HAP-1 (cell line): Measurements from ENCODE around the gene PCDHGA1.
"Not testable (repeated sequence)": the region's sequence is repeated elsewhere in the genome, so short reads cannot be mapped to it uniquely, and the experiment has no call there.

Source experiments
- DNase-seq, 2 experiments: peaks; one replicate each; pipeline ENCODE4 v3.0.0-alpha.2; 2016 to 2020; ENCODE audit warnings: low spot score in 2 of 2
- H3K27me3 ChIP-seq: fragments of 250-450 bp; sonication (Bioruptor Pico); 2 replicates; pipeline ENCODE4 v1.5.1; 2020; ENCODE audit warnings: low read depth, mild to moderate bottlenecking, moderate library complexity
- H3K36me3 ChIP-seq: fragments of 250-450 bp; sonication (Bioruptor Pico); replicated peaks from 2 replicates; pipeline ENCODE4 v1.5.1; 2020; ENCODE audit warnings: mild to moderate bottlenecking
- H3K4me1 ChIP-seq: fragments of 250-450 bp; sonication (Bioruptor Pico); 2 replicates; pipeline ENCODE4 v1.5.1; 2020; ENCODE audit warnings: mild to moderate bottlenecking
- H3K4me3 ChIP-seq: fragments of 250-450 bp; sonication (Bioruptor Pico); 2 replicates; pipeline ENCODE4 v1.5.1; 2020; ENCODE audit warnings: mild to moderate bottlenecking, moderate library complexity
- H3K9me3 ChIP-seq: fragments of 250-450 bp; sonication (Bioruptor Pico); 2 replicates; pipeline ENCODE4 v1.5.1; 2020; ENCODE audit warnings: mild to moderate bottlenecking, moderate library complexity
- in situ Hi-C: fragments of 300-500 bp; cut with MboI; formaldehyde crosslinking; loops from 3 replicates; pipeline ENCODE4 v1.14.3; 2020; ENCODE audit warnings: low sequenced_read_pairs, inconsistent platforms, mixed read lengths

Gene PCDHGA1

DNA sequence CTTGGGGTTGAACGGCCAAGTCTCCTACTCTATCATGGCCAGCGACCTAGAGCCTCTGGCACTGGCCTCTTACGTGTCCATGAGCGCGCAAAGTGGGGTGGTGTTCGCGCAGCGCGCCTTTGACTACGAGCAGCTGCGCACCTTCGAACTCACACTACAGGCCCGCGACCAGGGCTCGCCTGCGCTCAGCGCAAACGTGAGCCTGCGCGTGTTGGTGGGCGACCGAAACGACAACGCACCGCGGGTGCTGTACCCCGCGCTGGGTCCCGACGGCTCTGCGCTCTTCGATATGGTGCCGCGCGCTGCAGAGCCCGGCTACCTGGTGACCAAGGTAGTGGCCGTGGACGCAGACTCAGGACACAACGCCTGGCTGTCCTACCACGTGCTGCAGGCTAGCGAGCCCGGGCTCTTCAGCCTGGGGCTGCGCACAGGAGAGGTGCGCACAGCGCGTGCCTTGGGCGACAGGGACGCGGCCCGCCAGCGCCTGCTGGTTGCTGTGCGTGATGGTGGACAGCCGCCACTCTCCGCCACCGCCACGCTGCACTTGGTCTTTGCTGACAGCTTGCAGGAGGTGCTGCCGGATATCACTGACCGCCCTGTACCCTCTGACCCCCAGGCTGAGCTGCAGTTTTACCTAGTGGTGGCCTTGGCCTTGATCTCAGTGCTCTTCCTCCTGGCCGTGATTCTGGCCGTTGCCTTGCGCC is 69.4 kb downstream of the PCDHGA1 start:
- H3K36me3 ChIP-seq = no peaks in the 10 kb centered on the region
- in situ Hi-C loops = no loop called here
- DNase-seq = no peak
- H3K27me3 ChIP-seq = no peaks in the 10 kb centered on the region
- no peak overlapping the region for H3K4me3 ChIP-seq
- H3K9me3 ChIP-seq = no peaks in the 10 kb centered on the region
- no peaks in the 10 kb centered on the region for H3K4me1 ChIP-seq

DNA sequence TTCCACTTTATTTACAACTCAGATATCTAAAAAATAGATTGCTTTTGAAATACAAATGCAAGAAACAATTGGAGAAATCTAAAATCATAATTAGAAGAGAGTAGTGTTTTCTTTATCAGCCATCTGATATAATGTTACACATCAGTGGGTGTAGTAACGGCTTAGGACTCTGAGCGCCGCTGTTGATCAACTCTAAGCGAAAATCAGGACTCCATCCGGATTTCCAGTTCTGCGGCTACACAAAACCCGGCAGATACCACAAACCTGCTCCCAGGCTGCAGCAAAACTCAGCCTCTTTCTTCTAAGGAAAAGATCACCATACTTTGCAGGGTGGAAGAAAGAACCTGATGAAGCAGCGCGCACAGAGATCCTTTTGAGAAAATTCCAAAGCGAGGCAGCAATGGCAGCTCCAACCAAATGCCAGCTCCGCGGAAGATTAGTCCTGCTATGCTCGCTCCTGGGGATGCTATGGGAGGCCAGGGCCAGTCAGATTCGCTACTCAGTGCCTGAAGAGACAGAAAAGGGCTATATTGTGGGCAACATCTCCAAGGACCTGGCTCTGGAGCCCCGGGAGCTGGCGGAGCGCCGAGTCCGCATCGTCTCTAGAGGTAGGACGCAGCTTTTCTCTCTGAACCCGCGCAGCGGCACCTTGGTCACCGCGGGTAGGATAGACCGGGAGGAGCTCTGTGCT is 72.4 kb downstream of the PCDHGA1 start, which contains the start of gene PCDHGA9:
Gene PCDHGA9 (plus strand): TSS at position 226 of the 691 bp plus-strand sequence. CDS start 175 bp downstream, at position 401.
- Histone ChIP-seq H3K4me3 (no peak within 1 kb of the TSS), H3K27me3 (no peaks in the 10 kb centered on the region), H3K36me3 (no peaks in the 10 kb centered on the region), H3K9me3 (no peaks in the 10 kb centered on the region), H3K4me1 (no peaks in the 10 kb centered on the region)
- DNase-seq = peak in 1 of 2 experiments; percentile 27
- in situ Hi-C loops = no loop called here

- no peak overlapping the region for H3K4me3 ChIP-seq
- DNase-seq = no peak
- no peaks in the 10 kb centered on the region for H3K9me3 ChIP-seq
- H3K27me3 ChIP-seq = no peaks in the 10 kb centered on the region
- in situ Hi-C loops = no loop called here
- H3K36me3 ChIP-seq = no peaks in the 10 kb centered on the region
- no peaks in the 10 kb centered on the region for H3K4me1 ChIP-seq
These were observed 73.1 kb downstream of the PCDHGA1 start for GRCh38 chr5:141403387-141403786.

DNA sequence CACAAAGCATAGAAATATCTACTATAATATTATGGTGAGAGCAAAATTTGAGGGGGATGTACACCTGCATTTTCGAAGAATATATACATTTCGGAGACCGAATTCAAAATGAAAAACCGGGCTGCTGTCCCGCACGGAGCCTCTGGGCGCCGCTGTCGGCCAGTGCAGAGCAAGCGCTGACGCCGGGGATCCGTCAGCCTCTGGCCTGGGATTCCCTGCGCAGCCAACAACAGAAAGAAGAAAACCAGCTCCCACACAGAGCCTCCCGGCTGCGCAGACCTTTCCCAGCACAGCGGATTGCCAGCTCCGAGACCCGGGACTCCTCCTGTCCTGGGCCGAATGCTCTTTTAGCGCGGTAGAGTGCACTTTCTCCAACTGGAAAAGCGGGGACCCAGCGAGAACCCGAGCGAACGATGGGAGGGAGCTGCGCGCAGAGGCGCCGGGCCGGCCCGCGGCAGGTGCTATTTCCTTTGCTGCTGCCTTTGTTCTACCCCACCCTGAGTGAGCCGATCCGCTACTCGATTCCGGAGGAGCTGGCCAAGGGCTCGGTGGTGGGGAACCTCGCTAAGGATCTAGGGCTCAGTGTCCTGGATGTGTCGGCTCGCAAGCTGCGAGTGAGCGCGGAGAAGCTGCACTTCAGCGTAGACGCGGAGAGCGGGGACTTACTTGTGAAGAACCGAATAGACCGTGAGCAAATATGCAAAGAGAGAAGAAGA is 77.6 kb downstream of the PCDHGA1 start, which contains the start of gene PCDHGB6:
Gene PCDHGB6 (plus strand): TSS at position 232 of the 716 bp plus-strand sequence. CDS start 182 bp downstream, at position 414.
- H3K27me3 ChIP-seq, H3K4me1 ChIP-seq, H3K9me3 ChIP-seq, in situ Hi-C loops, H3K4me3 ChIP-seq, H3K36me3 ChIP-seq: not testable (repeated sequence)
- peak in 1 of 2 experiments; percentile 7 for DNase-seq

GRCh38 chr5:141409598-141410306 is 79.4 kb downstream of the PCDHGA1 start:
- Histone ChIP-seq H3K4me3 (no peak overlapping the region), H3K36me3 (no peaks in the 10 kb centered on the region), H3K27me3 (no peaks in the 10 kb centered on the region), H3K4me1 (no peaks in the 10 kb centered on the region; the same call in 1 of the 2 replicates), H3K9me3 (0 out of 2 replicates have a peak, but pooled peaks cover 2% of the 10 kb centered on the region)
- no peak for DNase-seq
- in situ Hi-C loops = loop anchor here (5.0 to 10.0 kb wide), 2 partner anchors 115 to 153 kb away; no protein-coding TSS in a partner anchor

DNA sequence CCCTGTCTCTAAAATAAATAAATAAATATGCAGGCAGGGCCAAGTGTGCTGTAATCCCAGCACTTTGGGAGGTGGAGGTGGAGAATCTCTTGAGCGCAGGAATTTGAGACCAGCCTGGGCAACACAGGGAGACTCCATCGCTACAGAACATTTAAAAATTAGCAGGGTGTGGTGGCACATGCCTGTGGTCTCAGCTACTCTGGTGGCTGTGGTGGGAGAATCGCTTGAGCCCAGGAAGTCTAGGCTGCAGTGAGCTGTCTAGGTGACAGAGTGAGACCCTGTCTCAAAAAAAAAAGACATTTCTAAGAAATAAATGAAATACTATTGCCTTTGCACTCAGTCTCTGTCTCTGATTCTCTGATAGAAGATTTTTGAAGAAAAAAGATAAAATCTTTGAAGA is 81.3 kb downstream of the PCDHGA1 start:
- H3K27me3 ChIP-seq = no peaks in the 10 kb centered on the region
- in situ Hi-C loops = loop anchor here (5.0 to 10.0 kb wide), 2 partner anchors 113 to 151 kb away; no protein-coding TSS in a partner anchor
- no peak overlapping the region for H3K4me3 ChIP-seq
- no peak for DNase-seq
- no peaks in the 10 kb centered on the region; the same call in 1 of the 2 replicates for H3K4me1 ChIP-seq
- H3K36me3 ChIP-seq = no peaks in the 10 kb centered on the region
- peaks cover 5% of the 10 kb centered on the region; the same call in 1 of the 2 replicates for H3K9me3 ChIP-seq

DNA sequence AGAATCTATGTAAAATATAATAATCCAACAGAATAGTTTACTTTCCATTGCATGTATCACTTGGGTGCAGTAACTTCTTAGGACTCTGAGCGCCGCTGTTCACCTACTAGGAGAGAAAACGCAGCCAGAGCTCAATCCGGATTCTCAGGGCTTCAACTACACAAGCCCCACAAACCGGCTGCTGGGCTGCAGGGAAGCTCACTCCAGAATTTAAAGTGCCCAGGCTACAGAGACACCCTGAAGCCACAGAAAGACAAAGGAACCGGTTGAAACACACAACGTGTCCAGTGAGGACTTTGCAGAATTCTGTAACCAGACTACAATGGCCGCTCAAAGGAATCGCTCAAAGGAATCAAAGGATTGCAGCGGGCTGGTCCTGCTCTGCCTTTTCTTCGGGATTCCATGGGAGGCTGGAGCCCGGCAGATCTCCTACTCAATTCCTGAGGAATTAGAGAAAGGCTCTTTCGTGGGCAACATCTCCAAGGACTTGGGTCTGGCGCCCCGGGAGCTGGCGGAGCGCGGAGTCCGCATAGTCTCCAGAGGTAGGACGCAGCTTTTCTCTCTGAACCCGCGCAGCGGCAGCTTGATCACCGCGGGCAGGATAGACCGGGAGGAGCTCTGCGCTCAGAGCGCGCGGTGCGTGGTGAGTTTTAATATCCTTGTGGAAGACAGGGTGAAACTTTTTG is 82.7 kb downstream of the PCDHGA1 start, which contains the start of gene PCDHGA10:
Gene PCDHGA10 (plus strand): TSS at position 134 of the 686 bp plus-strand sequence. CDS start 189 bp downstream, at position 323.
- Histone ChIP-seq H3K36me3 (no peaks in the 10 kb centered on the region), H3K9me3 (peaks cover 5% of the 10 kb centered on the region; the same call in 1 of the 2 replicates), H3K27me3 (no peaks in the 10 kb centered on the region), H3K4me3 (peak within 1 kb of the TSS; percentile 57), H3K4me1 (no peaks in the 10 kb centered on the region; the same call in 1 of the 2 replicates)
- DNase-seq = peak; percentile 66 to 85
- in situ Hi-C loops = loop anchor here (5.0 to 10.0 kb wide), 2 partner anchors 112 to 149 kb away; no protein-coding TSS in a partner anchor

GRCh38 chr5:141413540-141414069 is 83.3 kb downstream of the PCDHGA1 start:
- in situ Hi-C loops = loop anchor here (5.0 to 10.0 kb wide), 2 partner anchors 111 to 149 kb away; no protein-coding TSS in a partner anchor
- H3K9me3 ChIP-seq = peaks cover 5% of the 10 kb centered on the region; the same call in 1 of the 2 replicates
- peak overlapping the region; percentile 57 for H3K4me3 ChIP-seq
- peak in 1 of 2 experiments; percentile 4 for DNase-seq
- H3K4me1 ChIP-seq = no peaks in the 10 kb centered on the region; the same call in 1 of the 2 replicates
- no peaks in the 10 kb centered on the region for H3K27me3 ChIP-seq
- no peaks in the 10 kb centered on the region for H3K36me3 ChIP-seq

DNA sequence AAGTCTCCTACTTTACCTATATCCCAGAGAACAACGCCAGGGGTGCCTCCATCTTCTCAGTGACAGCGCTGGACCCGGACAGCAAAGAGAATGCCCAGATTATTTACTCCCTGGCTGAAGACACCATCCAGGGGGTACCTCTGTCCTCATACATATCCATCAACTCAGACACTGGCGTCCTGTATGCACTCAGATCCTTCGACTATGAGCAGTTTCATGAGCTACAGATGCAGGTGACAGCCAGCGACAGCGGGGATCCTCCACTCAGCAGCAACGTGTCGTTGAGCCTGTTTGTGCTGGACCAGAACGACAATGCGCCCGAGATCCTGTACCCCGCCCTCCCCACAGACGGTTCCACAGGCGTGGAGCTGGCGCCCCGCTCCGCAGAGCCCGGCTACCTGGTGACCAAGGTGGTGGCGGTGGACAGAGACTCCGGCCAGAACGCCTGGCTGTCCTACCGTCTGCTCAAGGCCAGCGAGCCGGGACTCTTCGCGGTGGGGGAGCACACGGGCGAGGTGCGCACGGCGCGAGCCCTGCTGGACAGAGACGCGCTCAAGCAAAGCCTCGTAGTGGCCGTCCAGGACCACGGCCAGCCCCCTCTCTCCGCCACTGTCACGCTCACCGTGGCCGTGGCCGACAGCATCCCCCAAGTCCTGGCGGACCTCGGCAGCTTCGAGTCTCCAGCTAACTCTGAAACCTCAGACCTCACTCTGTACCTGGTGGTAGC is 84.4 kb downstream of the PCDHGA1 start:
- DNase-seq, H3K36me3 ChIP-seq, H3K27me3 ChIP-seq, H3K4me3 ChIP-seq, H3K9me3 ChIP-seq, H3K4me1 ChIP-seq: not testable (repeated sequence)
- in situ Hi-C loops = loop anchor here (5.0 to 10.0 kb wide), 2 partner anchors 110 to 148 kb away; no protein-coding TSS in a partner anchor

DNA sequence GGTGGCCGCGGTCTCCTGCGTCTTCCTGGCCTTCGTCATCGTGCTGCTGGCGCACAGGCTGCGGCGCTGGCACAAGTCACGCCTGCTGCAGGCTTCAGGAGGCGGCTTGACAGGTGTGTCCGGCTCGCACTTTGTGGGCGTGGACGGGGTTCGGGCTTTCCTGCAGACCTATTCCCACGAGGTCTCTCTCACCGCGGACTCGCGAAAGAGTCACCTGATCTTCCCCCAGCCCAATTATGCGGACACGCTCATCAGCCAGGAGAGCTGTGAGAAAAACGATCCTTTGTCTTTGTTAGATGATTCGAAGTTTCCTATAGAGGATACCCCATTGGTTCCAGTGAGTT is 84.9 kb downstream of the PCDHGA1 start:
- not testable (repeated sequence) for DNase-seq, H3K4me1 ChIP-seq, H3K9me3 ChIP-seq, H3K27me3 ChIP-seq, H3K4me3 ChIP-seq, H3K36me3 ChIP-seq
- in situ Hi-C loops = loop anchor here (10.0 kb wide), 1 partner anchor 110 kb away; no protein-coding TSS in a partner anchor

- not testable (repeated sequence) for H3K4me3 ChIP-seq
These were observed 87.3 kb downstream of the PCDHGA1 start, which contains the start of gene PCDHGB7 for GRCh38 chr5:141417494-141418172. Gene PCDHGB7 (plus strand): TSS chr5:141417677. CDS start chr5:141417860, 183 bp downstream.

More at GRCh38 chr5:141417494-141418172, 87.3 kb downstream of the PCDHGA1 start, which contains the start of gene PCDHGB7:
- not testable (repeated sequence) for H3K9me3 ChIP-seq, H3K27me3 ChIP-seq, H3K4me1 ChIP-seq, DNase-seq, H3K36me3 ChIP-seq
- in situ Hi-C loops = loop anchor here (10.0 kb wide), 1 partner anchor 107 kb away; no protein-coding TSS in a partner anchor
